Measurements from ENCODE around the gene ZFYVE9.

ZFYVE9 gene

GRCh38 chr1:52264530-52265115 lies 122.7 kb downstream of the ZFYVE9 start:
- H3F3A ChIP-seq (ENCODE audit: low read depth), result no peaks in the 10 kb centered on the region
- no peak overlapping the region for H3K4me2 ChIP-seq (ENCODE audit: low read depth, low read length, poor library complexity, severe bottlenecking)
- TF ChIP-seq EZH2phosphoT487 (IDR thresholded peaks at IDR 0.05; ENCODE audit: borderline replicate concordance) (no peak), CTCF (conservative IDR thresholded peaks at IDR 0.05; ENCODE audit: low read length) (no peak; the same call in 1 of the 2 replicates)
- no peak overlapping the region for H3K9ac ChIP-seq (ENCODE audit: low read depth, low read length, poor library complexity, severe bottlenecking)
- no peaks in the 10 kb centered on the region for H3K4me1 ChIP-seq (ENCODE audit: insufficient read depth, low read length, poor library complexity, severe bottlenecking)
- H4K20me1 ChIP-seq (ENCODE audit: insufficient read depth, low read length, poor library complexity, severe bottlenecking), result no peaks in the 10 kb centered on the region
- H3K9me3 ChIP-seq (ENCODE audit: insufficient read depth, low read depth, low read length), result no peaks in the 10 kb centered on the region
- peaks cover 3% of the 10 kb centered on the region; the same call in 1 of the 2 replicates for H3K36me3 ChIP-seq (ENCODE audit: insufficient read depth, low read length)
- H3K27me3 ChIP-seq (ENCODE audit: insufficient read depth, low read length, poor library complexity, severe bottlenecking), result no peaks in the 10 kb centered on the region
- no peaks in the 10 kb centered on the region for H3K79me2 ChIP-seq (ENCODE audit: insufficient read depth, low read length)
- no peak overlapping the region for H3K4me3 ChIP-seq (ENCODE audit: low read length, poor library complexity, severe bottlenecking)
- H3K9me2 ChIP-seq (replicated peaks; ENCODE audit: low read depth, low read length), result no peaks in the 10 kb centered on the region
- H2AFZ ChIP-seq (ENCODE audit: low read length), result no peak overlapping the region

- no peak overlapping the region for H2AFZ ChIP-seq (ENCODE audit: low read length)
- H3K9me2 ChIP-seq (replicated peaks; ENCODE audit: low read depth, low read length), result no peaks in the 10 kb centered on the region
- no peaks in the 10 kb centered on the region for H3K4me1 ChIP-seq (ENCODE audit: insufficient read depth, low read length, poor library complexity, severe bottlenecking)
- TF ChIP-seq CTCF (conservative IDR thresholded peaks at IDR 0.05; ENCODE audit: low read length) (no peak), EZH2phosphoT487 (IDR thresholded peaks at IDR 0.05; ENCODE audit: borderline replicate concordance) (no peak)
- no peaks in the 10 kb centered on the region for H3F3A ChIP-seq (ENCODE audit: low read depth)
- H3K4me2 ChIP-seq (ENCODE audit: low read depth, low read length, poor library complexity, severe bottlenecking), result no peak overlapping the region
- no peaks in the 10 kb centered on the region for H4K20me1 ChIP-seq (ENCODE audit: insufficient read depth, low read length, poor library complexity, severe bottlenecking)
- H3K4me3 ChIP-seq (ENCODE audit: low read length, poor library complexity, severe bottlenecking), result no peak overlapping the region
- H3K36me3 ChIP-seq (ENCODE audit: insufficient read depth, low read length), result peaks cover 3% of the 10 kb centered on the region; the same call in 1 of the 2 replicates
- H3K79me2 ChIP-seq (ENCODE audit: insufficient read depth, low read length), result no peaks in the 10 kb centered on the region
- no peaks in the 10 kb centered on the region for H3K27me3 ChIP-seq (ENCODE audit: insufficient read depth, low read length, poor library complexity, severe bottlenecking)
- H3K9ac ChIP-seq (ENCODE audit: low read depth, low read length, poor library complexity, severe bottlenecking), result no peak overlapping the region
- no peaks in the 10 kb centered on the region for H3K9me3 ChIP-seq (ENCODE audit: insufficient read depth, low read depth, low read length)
Observed at GRCh38 chr1:52266507-52266906, 124.6 kb downstream of the ZFYVE9 start.

GRCh38 chr1:52268372-52268771 lies 126.5 kb downstream of the ZFYVE9 start:
- TF ChIP-seq EZH2phosphoT487 (IDR thresholded peaks at IDR 0.05; ENCODE audit: borderline replicate concordance) (no peak), CTCF (conservative IDR thresholded peaks at IDR 0.05; ENCODE audit: low read length) (no peak)
- Histone ChIP-seq H4K20me1 (ENCODE audit: insufficient read depth, low read length, poor library complexity, severe bottlenecking) (no peaks in the 10 kb centered on the region), H3K36me3 (ENCODE audit: insufficient read depth, low read length) (peaks cover 3% of the 10 kb centered on the region; the same call in 1 of the 2 replicates), H3K4me2 (ENCODE audit: low read depth, low read length, poor library complexity, severe bottlenecking) (no peak overlapping the region), H3K79me2 (ENCODE audit: insufficient read depth, low read length) (no peaks in the 10 kb centered on the region), H3K27me3 (ENCODE audit: insufficient read depth, low read length, poor library complexity, severe bottlenecking) (no peaks in the 10 kb centered on the region), H3K9me2 (replicated peaks; ENCODE audit: low read depth, low read length) (no peaks in the 10 kb centered on the region), H3K4me1 (ENCODE audit: insufficient read depth, low read length, poor library complexity, severe bottlenecking) (no peaks in the 10 kb centered on the region), H3K9me3 (ENCODE audit: insufficient read depth, low read depth, low read length) (no peaks in the 10 kb centered on the region), H3K9ac (ENCODE audit: low read depth, low read length, poor library complexity, severe bottlenecking) (no peak overlapping the region), H2AFZ (ENCODE audit: low read length) (no peak overlapping the region), H3K4me3 (ENCODE audit: low read length, poor library complexity, severe bottlenecking) (no peak overlapping the region), H3F3A (ENCODE audit: low read depth) (no peaks in the 10 kb centered on the region)

All from Loucy (cell line).